SK-N-SH (cell line): ENCODE measurements around the gene JMJD1C. TPM values are rescaled to one million over a fixed set of nuclear protein-coding genes. Genes with fewer than 3 reads are reported as not detected.

Source experiments
- CTCF ChIA-PET: fragments of 300-600, 350-600 bp; formaldehyde crosslinking; extraction: SDS; loops from one replicate; lab custom pipeline; 2021; lab: Yijun Ruan, JAX
- POLR2A ChIA-PET: fragments of 350-600 bp; sonication (Branson Sonifier 250); formaldehyde crosslinking; extraction: SDS; loops from one replicate; lab custom pipeline; 2020; ENCODE audit warnings: antibody characterized with exemption, inconsistent platforms; lab: Yijun Ruan, JAX
- DNase-seq: peaks from one replicate; pipeline ENCODE4 v3.0.0; 2012
- H2AFZ ChIP-seq: fragments of 200-600 bp; sonication (generic); 2 replicates; pipeline ENCODE4 v1.8.1; 2016; ENCODE audit warnings: antibody characterized with exemption, mild to moderate bottlenecking, low read depth
- H3F3A ChIP-seq: fragments of 200-600 bp; sonication (generic); replicated peaks from 2 replicates; pipeline ENCODE3; 2016; ENCODE audit warnings: antibody characterized with exemption, mild to moderate bottlenecking; ENCODE audit not compliant: insufficient read depth
- H3K27ac ChIP-seq, 2 experiments: fragments of 200-500 bp in 1 of 2; fragments of 200-600 bp in 1 of 2; sonication (Bioruptor generic) in 1 of 2; sonication (generic), shearing (Covaris generic) in 1 of 2; 2 replicates each; pipeline versions ENCODE4 v1.5.1 to v1.6.1; 2014 to 2016; ENCODE audit warnings: low read depth in 2 of 2, inconsistent platforms in 1 of 2, low read length in 1 of 2, mild to moderate bottlenecking in 1 of 2, mixed read lengths in 1 of 2
- H3K27me3 ChIP-seq: fragments of 200-600 bp; sonication (generic), shearing (Covaris generic); 2 replicates; pipeline ENCODE4 v1.6.1; 2016; ENCODE audit warnings: mixed run types; ENCODE audit not compliant: insufficient read depth
- H3K36me3 ChIP-seq, 2 experiments: fragments of 200-500 bp in 1 of 2; fragments of 200-600 bp in 1 of 2; sonication (Bioruptor generic) in 1 of 2; sonication (generic) in 1 of 2; replicated peaks in 1 of 2; 2 replicates each; pipeline versions ENCODE3 to v1.5.1; 2014 to 2016; ENCODE audit warnings: low read length in 1 of 2, mild to moderate bottlenecking in 1 of 2; ENCODE audit not compliant: insufficient read depth in 2 of 2, control insufficient read depth in 1 of 2
- H3K4me1 ChIP-seq, 2 experiments: fragments of 200-500 bp in 1 of 2; fragments of 200-600 bp in 1 of 2; sonication (Bioruptor generic) in 1 of 2; sonication (generic), shearing (Covaris generic) in 1 of 2; 2 replicates each; pipeline versions ENCODE4 v1.5.1 to v1.6.1; 2014 to 2016; ENCODE audit warnings: low read depth in 1 of 2, low read length in 1 of 2, mixed run types in 1 of 2; ENCODE audit not compliant: insufficient read depth in 2 of 2, control insufficient read depth in 1 of 2
- H3K4me2 ChIP-seq: fragments of 200-600 bp; sonication (generic), shearing (Covaris generic); 2 replicates; pipeline ENCODE4 v1.6.1; 2017; ENCODE audit warnings: mixed run types
- H3K4me3 ChIP-seq, 2 experiments: fragments of 200-500 bp in 1 of 2; fragments of 200-600 bp in 1 of 2; sonication (Bioruptor generic) in 1 of 2; sonication (generic), shearing (Covaris generic) in 1 of 2; 2 replicates each; pipeline versions ENCODE4 v1.5.1 to v1.8.1; 2014 to 2016; ENCODE audit warnings: low read depth in 2 of 2, inconsistent platforms in 1 of 2, low read length in 1 of 2, mild to moderate bottlenecking in 1 of 2, mixed read lengths in 1 of 2, moderate library complexity in 1 of 2
- H3K79me2 ChIP-seq: fragments of 200-600 bp; sonication (generic); 2 replicates; pipeline ENCODE4 v1.8.1; 2017; ENCODE audit warnings: mild to moderate bottlenecking; ENCODE audit not compliant: insufficient read depth
- H3K9ac ChIP-seq: fragments of 200-600 bp; sonication (generic); 2 replicates; pipeline ENCODE4 v1.6.1; 2017; ENCODE audit warnings: mixed run types
- H3K9me2 ChIP-seq: fragments of 200-600 bp; sonication (generic); 2 replicates; pipeline ENCODE4 v1.6.1; 2017; ENCODE audit warnings: mixed run types
- H3K9me3 ChIP-seq: fragments of 200-600 bp; sonication (generic); 2 replicates; pipeline ENCODE4 v1.6.1; 2017; ENCODE audit warnings: mixed run types, mild to moderate bottlenecking, moderate library complexity
- H4K20me1 ChIP-seq: fragments of 200-600 bp; sonication (generic); 2 replicates; pipeline ENCODE4 v1.6.1; 2017; ENCODE audit warnings: mild to moderate bottlenecking, mixed run types; ENCODE audit not compliant: insufficient read depth
- CHD2 ChIP-seq: fragments of 150-350 bp; IDR thresholded peaks from 2 replicates; pipeline ENCODE4 v1.6.1; 2018; ENCODE audit warnings: low read length; ENCODE audit not compliant: partially characterized antibody
- ELF1 ChIP-seq: IDR thresholded peaks from 2 replicates; pipeline ENCODE4 v1.4.0; 2012
- EZH2phosphoT487 ChIP-seq: fragments of 200-600 bp; sonication (generic); IDR thresholded peaks from 2 replicates; pipeline ENCODE4 v1.6.1; 2017; ENCODE audit warnings: low read depth, mixed run types, mild to moderate bottlenecking, antibody characterized with exemption, moderate library complexity, borderline replicate concordance
- FOXJ3 ChIP-seq: sonication (generic); formaldehyde crosslinking; IDR thresholded peaks from 2 replicates; pipeline ENCODE4 v1.5.1; 2020; ENCODE audit warnings: mild to moderate bottlenecking, missing genetic modification reagents
- FOXM1 ChIP-seq: IDR thresholded peaks from 2 replicates; pipeline ENCODE4 v1.4.0; 2012; ENCODE audit warnings: low read depth, mild to moderate bottlenecking
- GABPA ChIP-seq: IDR thresholded peaks from 2 replicates; pipeline ENCODE4 v1.4.0; 2012; ENCODE audit warnings: low read depth, mild to moderate bottlenecking
- IRF3 ChIP-seq: fragments of 150-350 bp; IDR thresholded peaks from 2 replicates; pipeline ENCODE4 v1.6.1; 2016; ENCODE audit warnings: mild to moderate bottlenecking, low read depth, low read length
- MEF2A ChIP-seq: IDR thresholded peaks from 2 replicates; pipeline ENCODE4 v1.4.0; 2012; ENCODE audit warnings: low read depth, borderline replicate concordance
- MXI1 ChIP-seq: IDR thresholded peaks from 2 replicates; pipeline ENCODE4 v1.6.1; 2012; ENCODE audit warnings: mild to moderate bottlenecking, low read depth, low read length, improper control_type of control experiment
- NFIC ChIP-seq: IDR thresholded peaks from 2 replicates; pipeline ENCODE4 v1.4.0; 2012; ENCODE audit warnings: borderline replicate concordance
- RAD21 ChIP-seq: IDR thresholded peaks from 2 replicates; pipeline ENCODE4 v1.6.1; 2012; ENCODE audit warnings: mild to moderate bottlenecking, low read length
- RCOR1 ChIP-seq: fragments of 150-350 bp; IDR thresholded peaks from 2 replicates; pipeline ENCODE4 v1.6.1; 2017; ENCODE audit warnings: antibody characterized with exemption, low read length
- RXRA ChIP-seq: IDR thresholded peaks from 2 replicates; pipeline ENCODE4 v1.4.0; 2012; ENCODE audit warnings: low read depth, mild to moderate bottlenecking, borderline replicate concordance
- SIN3A ChIP-seq: IDR thresholded peaks from 2 replicates; pipeline ENCODE4 v1.6.1; 2012; ENCODE audit warnings: low read depth, mild to moderate bottlenecking, low read length, moderate library complexity, borderline replicate concordance
- SMC3 ChIP-seq: IDR thresholded peaks from 2 replicates; pipeline ENCODE4 v1.6.1; 2012; ENCODE audit warnings: low read depth, low read length, improper control_type of control experiment
- TAF1 ChIP-seq: IDR thresholded peaks from 2 replicates; pipeline ENCODE4 v1.6.1; 2012; ENCODE audit warnings: low read depth, mild to moderate bottlenecking, low read length, moderate library complexity, borderline replicate concordance
- TEAD4 ChIP-seq: IDR thresholded peaks from 2 replicates; pipeline ENCODE4 v1.4.0; 2012; ENCODE audit warnings: mild to moderate bottlenecking, borderline replicate concordance; ENCODE audit not compliant: insufficient read depth
- USF2 ChIP-seq: fragments of 150-350 bp; IDR thresholded peaks from 2 replicates; pipeline ENCODE4 v1.6.1; 2017; ENCODE audit warnings: antibody characterized with exemption, low read length, low read depth, borderline replicate concordance
- YY1 ChIP-seq: IDR thresholded peaks from 2 replicates; pipeline ENCODE4 v1.4.0; 2012; ENCODE audit warnings: low read depth, mild to moderate bottlenecking
- WGBS: methylation state at CpG from one replicate; pipeline ENCODE4 v1.1.6; 2017; ENCODE audit warnings: low lambda C conversion rate; 5-methylcytosine and 5-hydroxymethylcytosine counted together
- polyA plus RNA-seq, 3 experiments: library from polyadenylated mRNA; depleted of rRNA; stranded (reverse); fragments of >200 nt; gene quantifications; 2 replicates each; pipeline ENCODE4 v1.2.3, GENCODE V29; 2012

JMJD1C gene
- polyA plus RNA-seq, 1 of the 3 experiments (the other 2 are of a cell fraction): 11.7 TPM

- Histone ChIP-seq H3K9me3 (no peaks in the 10 kb centered on the region), H3K36me3 (no peaks in the 10 kb centered on the region), H3K9me2 (no peaks in the 10 kb centered on the region), H3F3A (peaks cover 12% of the 10 kb centered on the region), H3K9ac (no peak overlapping the region), H3K4me3 (no peak overlapping the region), H3K4me1 (peaks cover 3 to 28% of the 10 kb centered on the region in 2 experiments; a peak in 3 of 4 replicates), H3K27ac (no peak overlapping the region; a peak in 1 of 4 replicates), H4K20me1 (peaks cover 79% of the 10 kb centered on the region), H3K4me2 (no peak overlapping the region), H2AFZ (no peak overlapping the region), H3K27me3 (no peaks in the 10 kb centered on the region), H3K79me2 (peaks cover 98% of the 10 kb centered on the region)
- no peak for DNase-seq
- TF ChIP-seq YY1 (no peak), TAF1 (no peak), GABPA (no peak), IRF3 (no peak), RCOR1 (no peak), NFIC (no peak), RAD21 (no peak), CHD2 (no peak), ELF1 (no peak), MEF2A (no peak), MXI1 (no peak), FOXM1 (no peak), USF2 (no peak), EZH2phosphoT487 (no peak), TEAD4 (no peak), SMC3 (no peak), FOXJ3 (CRISPR knock-in tag) (no peak), SIN3A (no peak), RXRA (no peak)
- CTCF ChIA-PET: interaction anchor here (1.4 kb wide), 1 partner anchor 330 kb away, joined by 3 read pairs; no protein-coding TSS in a partner anchor
- POLR2A ChIA-PET: no interaction called here
- 95% methylated on average over 2 of the region's 2 CpGs for WGBS
Observed at GRCh38 chr10:63437116-63437949, 28.4 kb downstream of the JMJD1C start.
